Mucosa of stomach (tissue), 1 donor: Measurements from ENCODE around the gene LRTM2.
"Not testable (repeated sequence)": the region's sequence is repeated elsewhere in the genome, so short reads cannot be mapped to it uniquely, and the experiment has no call there.

Source experiments
- H3K27me3 ChIP-seq: one replicate; pipeline ENCODE4 v1.7.0; 2013; ENCODE audit warnings: mild to moderate bottlenecking, low read length; ENCODE audit not compliant: control insufficient read depth, insufficient read depth
- H3K36me3 ChIP-seq: one replicate; pipeline ENCODE4 v1.7.0; 2013; ENCODE audit warnings: low read length; ENCODE audit not compliant: control insufficient read depth, insufficient read depth
- H3K4me1 ChIP-seq: one replicate; pipeline ENCODE4 v1.7.0; 2013; ENCODE audit warnings: mild to moderate bottlenecking, low read length; ENCODE audit not compliant: control insufficient read depth, insufficient read depth
- H3K4me3 ChIP-seq: one replicate; pipeline ENCODE4 v1.7.0; 2013; ENCODE audit warnings: low read length
- H3K9ac ChIP-seq: one replicate; pipeline ENCODE4 v1.7.0; 2013; ENCODE audit warnings: mild to moderate bottlenecking, low read length, moderate library complexity
- H3K9me3 ChIP-seq: one replicate; pipeline ENCODE4 v1.7.0; 2013; ENCODE audit warnings: mild to moderate bottlenecking, low read length, moderate library complexity; ENCODE audit not compliant: control insufficient read depth
- donor health status: Pancreatic carcinoma.

The LRTM2 gene

GRCh38 chr12:1809591-1810190, 10.7 kb upstream of the LRTM2 start:
- no peak overlapping the region for H3K9ac ChIP-seq
- H3K4me1 ChIP-seq, result peaks cover 12% of the 10 kb centered on the region
- no peaks in the 10 kb centered on the region for H3K9me3 ChIP-seq
- no peak overlapping the region for H3K4me3 ChIP-seq
- no peaks in the 10 kb centered on the region for H3K36me3 ChIP-seq
- H3K27me3 ChIP-seq, result peaks cover 9% of the 10 kb centered on the region

GRCh38 chr12:1810201-1810930, 10.0 kb upstream of the LRTM2 start:
- Histone ChIP-seq H3K36me3 (no peaks in the 10 kb centered on the region), H3K4me3 (no peak overlapping the region), H3K9ac (no peak overlapping the region), H3K9me3 (no peaks in the 10 kb centered on the region), H3K27me3 (peaks cover 9% of the 10 kb centered on the region), H3K4me1 (peaks cover 12% of the 10 kb centered on the region)

- H3K4me3 ChIP-seq, result no peak overlapping the region
- H3K4me1 ChIP-seq, result peaks cover 9% of the 10 kb centered on the region
- peaks cover 9% of the 10 kb centered on the region for H3K27me3 ChIP-seq
- no peaks in the 10 kb centered on the region for H3K9me3 ChIP-seq
- no peak overlapping the region for H3K9ac ChIP-seq
- H3K36me3 ChIP-seq, result no peaks in the 10 kb centered on the region
Observed at GRCh38 chr12:1810931-1811280, 9.5 kb upstream of the LRTM2 start.

DNA sequence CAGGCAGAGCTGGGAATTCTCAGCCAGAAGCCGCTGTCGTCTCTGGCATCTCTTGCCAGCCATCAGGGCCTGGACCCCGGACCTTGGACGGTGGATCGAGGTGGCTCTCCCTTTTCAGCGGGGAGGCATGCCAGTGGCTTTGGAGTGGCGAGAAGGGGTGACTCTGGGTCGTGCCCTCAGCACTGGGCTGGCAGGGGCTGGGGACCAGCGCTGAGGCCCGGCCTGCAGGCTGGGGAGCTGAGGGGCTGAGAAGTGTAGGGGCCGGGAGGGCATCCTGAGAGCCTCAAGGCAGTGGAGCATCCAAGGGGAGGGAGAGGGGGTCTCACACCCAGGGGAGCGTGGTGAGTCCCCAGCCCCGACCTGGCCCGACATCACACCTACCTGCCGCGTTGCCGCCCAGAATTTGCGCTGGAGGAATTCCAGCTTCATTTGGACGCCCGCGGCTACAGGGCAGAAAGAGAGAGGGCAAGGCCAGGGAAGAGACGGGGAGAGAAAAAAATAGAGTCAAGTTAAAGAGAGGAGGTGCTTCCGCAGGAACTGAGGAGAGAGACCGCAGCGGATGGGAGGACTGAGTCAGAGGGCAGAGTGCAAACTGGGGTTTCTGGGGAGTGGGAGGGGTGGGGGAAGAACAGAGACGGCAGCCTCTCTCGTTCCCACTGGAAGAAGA, 9.0 kb upstream of the LRTM2 start:
- no peak overlapping the region for H3K9ac ChIP-seq
- H3K36me3 ChIP-seq, result no peaks in the 10 kb centered on the region
- H3K27me3 ChIP-seq, result peaks cover 9% of the 10 kb centered on the region
- no peak overlapping the region for H3K4me3 ChIP-seq
- H3K9me3 ChIP-seq, result no peaks in the 10 kb centered on the region
- peaks cover 4% of the 10 kb centered on the region for H3K4me1 ChIP-seq

- H3K36me3 ChIP-seq, result no peaks in the 10 kb centered on the region
- no peaks in the 10 kb centered on the region for H3K4me1 ChIP-seq
- H3K4me3 ChIP-seq, result no peak overlapping the region
- H3K9ac ChIP-seq, result no peak overlapping the region
- H3K9me3 ChIP-seq, result no peaks in the 10 kb centered on the region
- H3K27me3 ChIP-seq, result peaks cover 9% of the 10 kb centered on the region
Observed at GRCh38 chr12:1811948-1812291, 8.4 kb upstream of the LRTM2 start.

- Histone ChIP-seq H3K36me3 (no peaks in the 10 kb centered on the region), H3K4me1 (no peaks in the 10 kb centered on the region), H3K9me3 (no peaks in the 10 kb centered on the region), H3K27me3 (peaks cover 9% of the 10 kb centered on the region), H3K9ac (no peak overlapping the region), H3K4me3 (no peak overlapping the region)
Observed at GRCh38 chr12:1812650-1813302, 7.6 kb upstream of the LRTM2 start.

GRCh38 chr12:1814266-1814665, 6.1 kb upstream of the LRTM2 start:
- Histone ChIP-seq H3K36me3 (no peaks in the 10 kb centered on the region), H3K9me3 (no peaks in the 10 kb centered on the region), H3K4me1 (no peaks in the 10 kb centered on the region), H3K4me3 (no peak overlapping the region), H3K9ac (no peak overlapping the region), H3K27me3 (peaks cover 13% of the 10 kb centered on the region)

GRCh38 chr12:1815108-1815507, 5.3 kb upstream of the LRTM2 start:
- Histone ChIP-seq H3K9ac (no peak overlapping the region), H3K36me3 (no peaks in the 10 kb centered on the region), H3K4me3 (no peak overlapping the region), H3K9me3 (no peaks in the 10 kb centered on the region), H3K4me1 (no peaks in the 10 kb centered on the region), H3K27me3 (peaks cover 21% of the 10 kb centered on the region)

DNA sequence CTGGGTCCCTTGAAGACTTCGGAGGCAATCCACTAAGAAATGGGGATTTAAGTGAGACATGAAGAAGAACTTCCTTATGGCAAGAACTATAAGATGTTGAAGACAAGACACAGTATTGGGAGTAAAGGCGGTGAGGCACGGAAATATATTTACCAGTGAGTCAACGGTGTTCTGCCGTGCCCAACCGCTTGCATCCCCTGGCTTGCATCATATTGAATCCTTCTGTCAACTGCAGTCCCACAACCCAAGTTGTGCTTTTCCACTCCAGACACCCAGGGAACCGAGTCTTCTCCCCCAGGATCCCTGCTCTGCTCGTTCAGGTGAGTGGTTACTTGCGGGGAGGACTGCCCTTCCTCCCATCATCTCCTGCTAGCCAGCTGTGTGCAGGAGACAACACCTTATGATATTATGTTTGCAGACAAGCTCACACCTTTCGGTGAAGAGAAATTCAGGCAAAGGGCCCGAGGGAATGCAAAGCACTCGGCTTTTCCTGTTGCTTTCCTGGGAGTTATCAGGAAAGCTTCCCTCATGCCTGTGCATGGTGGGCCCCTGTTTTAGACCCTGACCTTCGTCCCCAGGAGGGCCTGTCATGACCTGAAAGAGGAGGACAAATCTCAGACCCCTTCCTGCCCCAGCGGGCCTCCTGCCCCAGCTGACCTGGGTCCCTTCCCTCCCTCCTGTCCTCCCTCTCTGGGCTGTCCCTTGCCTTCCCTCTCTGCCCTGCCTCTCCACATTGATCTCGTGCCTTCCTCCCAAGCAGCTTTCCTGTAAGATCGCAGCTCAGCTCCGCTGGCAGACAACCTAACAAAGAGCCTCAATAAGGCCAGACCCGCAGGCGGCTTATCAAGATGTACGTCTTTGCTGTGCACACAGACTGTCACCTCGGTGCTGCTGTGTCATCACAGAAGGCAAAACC, 4.3 kb upstream of the LRTM2 start:
- Histone ChIP-seq H3K4me3 (no peak overlapping the region), H3K9me3 (no peaks in the 10 kb centered on the region), H3K4me1 (no peaks in the 10 kb centered on the region), H3K9ac (no peak overlapping the region), H3K27me3 (peaks cover 31% of the 10 kb centered on the region), H3K36me3 (no peaks in the 10 kb centered on the region)

GRCh38 chr12:1816730-1817348, 3.5 kb upstream of the LRTM2 start:
- Histone ChIP-seq H3K36me3 (no peaks in the 10 kb centered on the region), H3K9me3 (no peaks in the 10 kb centered on the region), H3K27me3 (peaks cover 38% of the 10 kb centered on the region), H3K4me3 (no peak overlapping the region), H3K9ac (no peak overlapping the region), H3K4me1 (no peaks in the 10 kb centered on the region)

DNA sequence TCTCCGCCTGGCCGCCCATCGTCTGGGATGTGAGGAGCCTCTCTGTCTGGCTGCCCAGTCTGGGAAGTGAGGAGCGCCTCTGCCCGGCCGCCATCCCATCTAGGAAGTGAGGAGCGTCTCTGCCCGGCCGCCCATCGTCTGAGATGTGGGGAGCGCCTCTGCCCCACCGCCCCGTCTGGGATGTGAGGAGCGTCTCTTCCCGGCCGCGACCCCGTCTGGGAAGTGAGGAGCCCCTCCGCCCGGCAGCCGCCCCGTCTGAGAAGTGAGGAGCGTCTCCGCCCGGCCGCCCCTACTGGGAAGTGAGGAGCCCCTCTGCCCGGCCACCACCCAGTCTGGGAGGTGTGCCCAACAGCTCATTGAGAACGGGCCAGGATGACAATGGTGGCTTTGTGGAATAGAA, 2.4 kb upstream of the LRTM2 start:
- H3K9me3 ChIP-seq, H3K36me3 ChIP-seq, H3K4me1 ChIP-seq, H3K9ac ChIP-seq, H3K4me3 ChIP-seq: not testable (repeated sequence)
- H3K27me3 ChIP-seq, result peaks cover 49% of the 10 kb centered on the region
